IPS-15b (cell line): Measurements from ENCODE around the gene IRS2.

ENCODE experiments used
- H3K27me3 ChIP-seq: one replicate; pipeline ENCODE4 v1.6.1; 2013; ENCODE audit warnings: low read length; ENCODE audit not compliant: control insufficient read depth, insufficient read depth
- H3K36me3 ChIP-seq: one replicate; pipeline ENCODE4 v1.6.1; 2013; ENCODE audit warnings: low read length; ENCODE audit not compliant: control insufficient read depth, insufficient read depth
- H3K4me1 ChIP-seq: one replicate; pipeline ENCODE4 v1.6.1; 2013; ENCODE audit warnings: mild to moderate bottlenecking, low read length; ENCODE audit not compliant: control insufficient read depth, insufficient read depth
- H3K4me3 ChIP-seq: one replicate; pipeline ENCODE4 v1.5.1; 2013; ENCODE audit warnings: low read depth, low read length
- H3K9ac ChIP-seq: one replicate; pipeline ENCODE4 v1.6.1; 2013; ENCODE audit warnings: low read depth, mild to moderate bottlenecking, low read length
- H3K9me3 ChIP-seq: one replicate; pipeline ENCODE4 v1.6.1; 2013; ENCODE audit warnings: mild to moderate bottlenecking, low read length; ENCODE audit not compliant: control insufficient read depth, insufficient read depth

IRS2 gene

DNA sequence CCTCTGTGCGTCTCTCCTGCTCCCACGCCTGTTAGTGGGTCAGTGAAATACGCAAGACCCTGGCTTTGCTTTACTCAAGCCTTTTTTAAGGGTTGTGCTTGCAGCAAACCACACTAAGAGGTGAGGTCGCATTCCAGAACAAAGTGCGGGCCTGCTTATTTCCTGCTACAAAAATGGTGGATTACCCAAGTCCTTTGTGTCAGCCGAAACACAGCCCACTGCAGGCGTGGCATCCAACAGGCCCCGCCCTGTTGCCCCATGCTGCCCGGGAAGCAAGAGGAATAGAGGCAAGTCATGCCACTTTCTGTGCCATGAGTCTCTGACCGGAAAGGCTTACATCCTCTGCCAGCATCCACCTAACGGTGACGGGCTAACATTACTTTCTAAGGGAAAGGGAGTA lies 7.7 kb upstream of the IRS2 start:
- no peak overlapping the region for H3K9ac ChIP-seq
- H3K9me3 ChIP-seq: no peaks in the 10 kb centered on the region
- no peak overlapping the region for H3K4me3 ChIP-seq
- no peaks in the 10 kb centered on the region for H3K4me1 ChIP-seq
- H3K27me3 ChIP-seq: no peaks in the 10 kb centered on the region
- H3K36me3 ChIP-seq: no peaks in the 10 kb centered on the region

DNA sequence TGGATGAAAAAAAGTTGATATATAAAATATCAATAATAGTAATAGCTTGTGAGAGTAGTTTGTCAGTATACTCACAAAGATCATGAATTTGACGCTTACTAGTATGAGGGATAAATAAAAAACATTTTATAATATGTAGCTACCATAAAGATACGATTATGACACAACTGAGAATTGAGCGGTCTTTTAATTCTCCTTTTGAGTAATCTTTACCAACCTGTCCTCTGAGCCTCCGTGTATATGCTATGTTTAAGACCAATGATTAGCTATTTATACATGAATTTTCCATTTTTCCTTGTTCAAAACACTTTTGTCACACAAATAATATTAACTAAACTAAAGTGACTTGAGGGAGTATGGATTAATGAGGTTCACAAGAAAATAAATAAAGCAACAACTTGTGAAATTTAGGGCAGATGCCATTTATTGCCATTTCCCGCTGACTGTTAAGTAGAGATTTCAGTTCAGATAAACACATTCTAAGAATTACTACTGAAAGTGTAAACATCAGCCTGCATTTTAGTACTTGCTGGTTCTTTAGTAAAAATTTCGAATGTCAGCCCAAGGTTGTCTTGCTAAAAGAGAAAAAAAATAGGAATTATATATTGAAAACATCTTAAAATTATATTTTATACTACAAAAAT lies 6.2 kb upstream of the IRS2 start:
- Histone ChIP-seq H3K4me3 (no peak overlapping the region), H3K9ac (no peak overlapping the region), H3K27me3 (peaks cover 6% of the 10 kb centered on the region), H3K36me3 (no peaks in the 10 kb centered on the region), H3K4me1 (no peaks in the 10 kb centered on the region), H3K9me3 (no peaks in the 10 kb centered on the region)

DNA sequence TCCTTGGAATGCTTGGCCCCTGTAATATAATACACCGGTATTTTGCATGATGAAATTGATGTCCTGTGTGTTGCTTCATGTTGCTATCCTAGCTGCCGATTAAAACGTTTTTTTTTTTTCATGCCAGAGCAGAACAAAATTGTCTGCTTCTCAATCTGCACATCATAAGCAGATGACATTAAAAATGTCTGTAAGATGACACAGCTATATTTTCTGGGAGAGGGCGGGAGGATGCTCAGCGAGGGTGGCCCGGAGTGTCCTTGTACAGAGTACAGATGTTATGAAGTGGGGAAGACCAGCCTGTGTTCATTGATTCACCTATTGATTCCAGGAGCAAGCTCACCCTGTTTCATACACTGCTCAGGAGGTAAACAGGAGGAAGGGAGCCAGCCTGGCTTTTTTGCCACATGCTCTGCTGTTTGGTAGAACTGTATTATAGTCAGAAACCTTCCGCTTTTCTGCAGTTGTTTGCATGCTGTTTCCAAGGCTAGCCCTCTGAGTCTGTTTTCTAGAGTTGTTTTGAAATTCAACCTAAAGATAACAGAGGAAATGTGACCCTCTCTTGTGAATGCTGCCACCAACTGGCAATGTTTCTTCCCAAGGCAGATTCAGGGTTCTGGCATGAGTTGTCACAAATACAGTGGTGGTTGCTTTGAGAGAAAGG lies 4.7 kb upstream of the IRS2 start:
- H3K4me1 ChIP-seq: no peaks in the 10 kb centered on the region
- H3K9me3 ChIP-seq: no peaks in the 10 kb centered on the region
- H3K27me3 ChIP-seq: peaks cover 6% of the 10 kb centered on the region
- no peaks in the 10 kb centered on the region for H3K36me3 ChIP-seq
- H3K9ac ChIP-seq: no peak overlapping the region
- no peak overlapping the region for H3K4me3 ChIP-seq

DNA sequence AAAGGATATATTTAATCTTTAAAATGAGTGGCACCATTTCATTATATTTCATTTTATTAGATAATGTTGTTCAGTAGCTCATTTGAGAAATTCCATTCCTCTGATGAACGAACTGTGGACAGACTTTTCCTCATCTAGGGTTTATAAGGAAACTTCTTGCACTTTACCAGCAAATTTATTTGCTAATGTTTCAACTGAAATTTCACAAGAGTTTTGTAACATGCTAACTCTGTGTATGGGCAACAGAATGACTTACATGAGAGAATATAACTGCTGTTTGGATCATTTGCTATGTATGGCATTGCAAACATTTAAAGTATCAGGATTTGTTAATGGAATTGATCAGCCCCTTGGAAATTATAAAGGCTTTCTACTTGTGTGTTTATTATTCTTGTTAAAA lies 3.7 kb upstream of the IRS2 start:
- peaks cover 6% of the 10 kb centered on the region for H3K27me3 ChIP-seq
- no peaks in the 10 kb centered on the region for H3K36me3 ChIP-seq
- no peak overlapping the region for H3K4me3 ChIP-seq
- no peaks in the 10 kb centered on the region for H3K9me3 ChIP-seq
- H3K4me1 ChIP-seq: no peaks in the 10 kb centered on the region
- no peak overlapping the region for H3K9ac ChIP-seq

DNA sequence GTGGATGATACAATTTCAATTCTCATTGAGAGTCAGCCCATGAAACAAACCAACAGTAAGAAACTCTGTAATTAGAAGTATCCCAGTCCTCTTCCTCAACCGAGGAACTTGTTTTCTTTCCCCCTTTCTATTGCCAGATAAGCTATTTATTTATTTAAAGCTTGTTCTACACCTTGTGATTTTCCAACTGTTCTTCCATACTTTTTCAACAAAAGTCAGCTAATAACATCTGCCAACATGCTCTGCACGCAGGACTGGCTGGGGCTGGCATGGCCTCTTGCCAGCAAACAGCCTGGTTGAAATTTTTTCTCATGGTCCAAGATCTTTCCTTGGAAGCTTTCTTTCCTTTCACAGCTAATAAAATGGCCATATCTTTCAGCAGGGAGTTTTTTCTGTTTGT lies 2.9 kb upstream of the IRS2 start:
- H3K9me3 ChIP-seq: no peaks in the 10 kb centered on the region

DNA sequence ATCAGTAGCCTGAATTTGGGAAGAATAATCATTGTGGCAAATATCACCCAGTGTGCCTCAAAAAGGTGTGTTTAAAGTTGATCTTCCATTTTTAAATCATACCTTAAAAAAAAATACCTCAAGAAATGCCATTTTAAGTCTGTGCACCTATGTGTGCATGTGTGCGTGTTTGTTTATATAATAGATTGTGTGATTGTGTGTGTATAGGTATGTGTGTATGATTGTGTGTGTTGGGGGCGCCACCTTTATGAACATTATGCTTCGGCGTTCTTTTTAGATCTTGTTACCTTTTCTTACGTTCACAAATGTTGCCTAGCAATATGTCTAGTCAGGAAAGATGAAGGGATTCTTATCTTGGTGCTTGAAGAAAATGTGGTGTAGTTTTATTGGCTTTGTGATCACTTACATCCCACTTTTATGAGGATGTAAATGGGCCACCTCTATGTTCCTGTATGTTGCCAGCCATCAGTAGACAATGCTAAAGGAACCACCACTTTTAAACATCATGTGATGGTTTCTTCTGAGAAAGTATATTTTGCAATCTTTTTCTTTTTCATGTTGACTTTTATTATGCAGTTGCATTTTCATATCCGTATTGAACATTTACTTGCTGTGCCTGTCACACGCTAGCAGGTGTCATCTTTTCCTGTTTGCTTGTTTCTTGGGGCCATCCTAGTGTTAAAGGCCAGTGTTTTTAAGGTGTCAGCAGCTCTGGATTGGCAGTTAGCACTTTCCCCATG lies 2.2 kb upstream of the IRS2 start:
- Histone ChIP-seq H3K27me3 (peaks cover 6% of the 10 kb centered on the region), H3K4me3 (no peak overlapping the region), H3K36me3 (no peaks in the 10 kb centered on the region), H3K9me3 (no peaks in the 10 kb centered on the region), H3K9ac (no peak overlapping the region), H3K4me1 (no peaks in the 10 kb centered on the region)

More for the DNA sequence above, 2.9 kb upstream of the IRS2 start:
- Histone ChIP-seq H3K4me1 (no peaks in the 10 kb centered on the region), H3K9ac (no peak overlapping the region), H3K27me3 (peaks cover 6% of the 10 kb centered on the region), H3K36me3 (no peaks in the 10 kb centered on the region), H3K4me3 (no peak overlapping the region)

DNA sequence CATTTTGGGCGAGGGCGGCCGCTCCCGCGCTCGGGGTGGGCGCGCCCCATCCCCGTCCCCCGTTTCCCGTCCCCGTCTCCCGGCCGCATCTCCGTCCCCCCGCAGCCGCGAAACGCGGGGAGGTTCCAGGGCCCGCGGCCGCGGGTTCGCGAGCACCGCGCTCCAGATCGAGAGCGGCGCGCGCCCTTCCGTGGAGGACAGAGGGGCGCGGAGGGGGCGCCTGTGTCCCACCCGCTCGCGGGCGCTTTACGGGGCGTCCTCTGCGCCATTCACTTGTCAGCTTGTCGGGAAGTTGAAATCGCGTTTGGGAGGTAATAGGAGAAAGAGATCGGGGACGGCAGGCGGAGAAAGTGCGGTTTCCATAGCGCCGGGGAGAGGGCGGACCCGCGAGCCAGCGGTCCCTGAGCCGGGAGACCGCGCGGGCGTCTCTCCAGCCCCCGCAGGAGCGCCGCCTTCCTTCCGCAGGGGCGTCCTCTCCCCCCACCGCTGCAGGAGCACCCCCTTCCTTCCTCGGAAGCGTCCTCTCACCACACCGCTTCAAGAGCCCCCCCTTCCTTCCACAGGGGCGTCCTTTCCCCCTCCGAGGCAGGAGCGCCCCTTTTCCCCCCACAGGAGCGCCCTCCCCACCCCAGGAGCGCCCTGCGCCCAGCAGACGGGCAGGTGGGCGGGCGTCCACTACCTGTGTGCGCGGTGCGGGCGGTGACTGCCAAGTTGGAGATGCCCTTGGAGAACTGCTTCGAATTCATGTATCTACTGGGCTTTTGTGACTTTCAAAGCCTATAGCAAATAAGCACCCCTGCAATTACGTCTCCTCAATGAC lies 962 bp upstream of the IRS2 start:
- Histone ChIP-seq H3K9ac (peak overlapping the region; percentile 60), H3K9me3 (no peaks in the 10 kb centered on the region), H3K36me3 (no peaks in the 10 kb centered on the region), H3K4me3 (peak overlapping the region; percentile 64), H3K4me1 (no peaks in the 10 kb centered on the region), H3K27me3 (peaks cover 6% of the 10 kb centered on the region)

DNA sequence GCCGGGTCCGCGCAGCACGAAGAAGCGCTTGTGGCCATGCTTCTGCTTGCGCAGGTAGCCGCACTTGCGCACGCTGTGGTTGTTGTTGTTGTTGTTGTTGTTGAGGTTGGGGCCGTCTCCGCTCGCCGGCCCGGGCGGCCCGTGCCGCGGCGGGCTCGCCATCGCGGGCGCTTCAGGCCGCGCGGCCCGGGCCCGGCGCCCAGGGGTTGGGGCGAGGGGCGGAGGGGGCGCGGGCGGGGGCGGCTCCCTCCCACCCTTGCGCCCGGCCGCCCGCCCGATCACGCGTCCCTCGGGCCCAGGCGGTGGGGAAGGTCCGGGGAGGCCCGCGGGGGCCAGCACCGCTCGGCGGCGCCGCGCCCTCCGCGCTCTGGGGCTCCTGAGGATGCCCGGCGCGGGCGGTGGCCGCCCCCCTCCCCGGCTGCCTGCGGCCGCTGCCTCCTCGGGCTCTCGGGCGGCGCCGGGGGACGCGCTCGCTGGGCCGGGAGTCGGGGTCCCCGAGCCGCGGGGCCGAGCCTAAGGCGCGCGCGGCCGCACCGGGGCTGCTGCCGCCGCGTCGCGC lies 412 bp downstream of the IRS2 start:
- no peaks in the 10 kb centered on the region for H3K9me3 ChIP-seq
- peaks cover 6% of the 10 kb centered on the region for H3K27me3 ChIP-seq
- no peak overlapping the region for H3K9ac ChIP-seq
- H3K4me3 ChIP-seq: peak overlapping the region; percentile 67
- H3K4me1 ChIP-seq: no peaks in the 10 kb centered on the region
- no peaks in the 10 kb centered on the region for H3K36me3 ChIP-seq

DNA sequence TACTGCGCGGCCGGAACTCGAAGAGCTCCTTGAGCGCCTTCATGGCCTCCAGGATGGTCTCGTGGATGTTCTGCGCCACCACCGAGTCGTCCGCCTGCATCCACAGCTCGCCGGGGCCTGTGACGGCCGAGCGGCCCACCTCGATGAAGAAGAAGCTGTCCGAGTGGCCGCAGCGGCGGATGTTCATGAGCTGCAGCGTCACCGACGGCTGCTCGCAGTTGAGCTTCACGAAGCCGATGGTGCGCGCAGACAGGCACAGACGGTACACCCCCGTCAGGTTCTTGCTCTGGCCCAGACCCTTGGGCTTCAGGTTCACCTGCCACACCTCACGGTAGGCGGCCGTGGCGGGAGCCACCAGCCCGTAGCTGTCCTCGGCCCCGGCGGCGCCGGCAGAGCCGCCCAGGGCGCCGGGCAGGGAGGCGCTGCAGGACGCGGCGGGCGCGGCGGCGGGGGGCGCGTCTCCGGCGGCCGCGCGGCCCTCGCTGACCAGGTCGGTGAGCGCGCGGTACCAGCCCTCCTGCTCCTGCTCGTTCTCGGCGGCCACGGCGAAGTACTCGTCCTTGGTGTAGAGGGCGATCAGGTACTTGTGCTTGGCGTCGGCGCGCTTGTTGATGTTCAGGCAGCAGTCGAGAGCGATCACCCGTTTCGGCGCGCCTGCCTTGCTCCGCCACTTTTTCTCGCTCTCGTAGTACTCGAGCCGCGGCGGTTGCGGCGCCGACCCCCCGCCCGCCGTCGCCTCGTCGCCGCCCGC lies 1.1 kb downstream of the IRS2 start:
- Histone ChIP-seq H3K4me1 (no peaks in the 10 kb centered on the region), H3K27me3 (peaks cover 6% of the 10 kb centered on the region), H3K36me3 (no peaks in the 10 kb centered on the region), H3K9ac (no peak overlapping the region), H3K4me3 (peak overlapping the region; percentile 67), H3K9me3 (no peaks in the 10 kb centered on the region)

DNA sequence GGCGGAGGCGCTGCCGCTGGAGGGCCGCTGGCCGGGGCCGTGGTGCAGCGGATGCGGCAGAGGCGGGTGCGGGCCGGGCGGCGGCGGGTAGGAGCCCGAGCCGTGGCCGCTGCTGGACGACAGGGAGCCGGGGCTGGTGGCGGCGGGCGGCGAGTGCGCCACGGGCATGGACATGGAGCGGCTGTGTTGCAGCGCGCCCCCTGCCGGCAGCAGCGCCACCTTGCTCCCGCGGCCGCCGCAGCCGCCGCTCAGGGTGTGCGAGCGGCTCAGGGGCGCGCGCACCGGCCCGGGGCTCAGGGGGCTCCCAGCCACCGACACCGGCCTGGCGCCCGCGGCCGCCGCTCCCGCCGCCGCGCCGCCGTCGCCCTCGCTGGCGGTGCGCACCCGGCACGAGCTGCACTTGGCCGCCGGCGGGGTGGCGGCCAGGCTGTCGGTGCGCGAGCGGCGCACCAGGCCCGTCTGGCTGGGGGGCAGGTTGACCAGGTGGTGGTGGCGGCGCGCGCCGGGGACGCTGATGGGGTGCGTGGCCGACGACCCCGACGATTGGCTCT lies 1.7 kb downstream of the IRS2 start:
- Histone ChIP-seq H3K9me3 (no peaks in the 10 kb centered on the region), H3K4me3 (peak overlapping the region; percentile 67), H3K27me3 (peaks cover 6% of the 10 kb centered on the region), H3K9ac (no peak overlapping the region), H3K36me3 (no peaks in the 10 kb centered on the region), H3K4me1 (no peaks in the 10 kb centered on the region)
